Left lung (tissue), 10 donors: ENCODE measurements around the gene KIAA1614. TPM values are rescaled to one million over a fixed set of nuclear protein-coding genes. Genes with fewer than 3 reads are reported as not detected.

ENCODE experiments used
- ATAC-seq: fragments of 200-7000 bp; cut with Tn5 transposase; one replicate; pipeline ENCODE4 v1.9.1; 2020; ENCODE audit warnings: moderate library complexity
- DNase-seq, 4 donors: peaks; one replicate each; pipeline ENCODE4 v3.0.0-alpha.2; 2013 to 2020
- H3K27ac ChIP-seq, 2 donors: fragments of 200-600 bp; sonication (generic) in 1 of 2; one replicate each; pipeline versions ENCODE4 v1.5.0 to v1.8.0; 2020 to 2021
- H3K27me3 ChIP-seq, 2 donors: fragments of 200-600 bp; sonication (generic) in 1 of 2; one replicate each; pipeline versions ENCODE4 v1.5.0 to v1.8.0; 2020 to 2021
- H3K36me3 ChIP-seq, 2 donors: fragments of 200-600 bp; sonication (generic) in 1 of 2; one replicate each; pipeline versions ENCODE4 v1.5.0 to v1.8.0; 2020 to 2021
- H3K4me1 ChIP-seq, 2 donors: fragments of 200-600 bp; one replicate each; pipeline ENCODE4 v1.8.0; 2021
- H3K4me3 ChIP-seq, 2 donors: fragments of 200-600 bp; sonication (generic) in 1 of 2; one replicate each; pipeline versions ENCODE4 v1.5.0 to v1.8.0; 2020 to 2021; ENCODE audit warnings: mild to moderate bottlenecking in 1 of 2
- H3K9me3 ChIP-seq, 2 donors: fragments of 200-600 bp; sonication (generic) in 1 of 2; one replicate each; pipeline versions ENCODE4 v1.5.0 to v1.8.0; 2020 to 2021
- CTCF ChIP-seq, 2 donors: fragments of 200-600 bp; sonication (generic) in 1 of 2; IDR thresholded peaks; one replicate each; pipeline versions ENCODE4 v1.5.0 to v1.8.0; 2021; ENCODE audit warnings: antibody characterized with exemption in 2 of 2
- intact Hi-C, 2 donors: fragments of 100-400 bp; cut with DNase I; formaldehyde crosslinking; loops; one replicate each; pipeline versions ENCODE4 v1.11.2 to v1.14.2; 2022
- polyA plus RNA-seq, 6 donors: library from polyadenylated mRNA; unstranded; fragments of 120-200 nt; gene quantifications; one replicate each; pipeline ENCODE4 v1.2.1, GENCODE V29; 2013; ENCODE audit not compliant: insufficient read length in 6 of 6
- total RNA-seq, 2 donors: library from RNA; stranded (reverse); fragmentation: NEBNext Ultra II Directional; extraction: Animal tissue kit (Norgen Biotek cat#: 25700); gene quantifications; one replicate each; pipeline ENCODE4 v1.2.1, GENCODE V29; 2021
- donor health status: DM: no; HTN: yes; CAD: no.
- donor health status: DM: no; HTN: no; CAD: no.

KIAA1614 gene
- total and polyA plus RNA-seq, 8 donors = 3.6 to 13.4 (median 9.7) TPM

DNA sequence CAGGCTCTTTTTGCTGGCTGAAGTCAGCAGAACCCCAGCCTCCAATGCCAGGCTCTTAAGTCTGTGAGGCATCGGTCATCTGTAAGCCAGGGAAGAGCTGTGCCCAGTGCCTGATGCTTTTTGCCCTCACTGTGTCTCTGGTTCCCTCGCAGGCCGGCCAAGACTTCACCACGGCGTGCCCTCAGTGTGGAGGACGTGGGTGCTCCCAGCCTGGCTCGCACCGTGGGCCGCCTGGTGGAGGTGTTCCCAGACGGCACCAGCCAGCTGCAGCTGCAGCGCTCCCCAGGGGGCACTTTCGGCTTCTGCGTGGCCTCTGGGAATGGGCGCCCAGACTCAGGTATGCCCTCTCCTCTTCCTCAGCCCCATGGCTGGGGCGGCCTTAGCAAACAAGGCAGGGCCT, 32.5 kb downstream of the KIAA1614 start:
- intact Hi-C loops = no loop called here
- Histone ChIP-seq H3K27me3 (no peaks in the 10 kb centered on the region), H3K36me3 (peaks cover 0 to 26% of the 10 kb centered on the region in 2 donors), H3K27ac (no peak overlapping the region), H3K9me3 (peaks cover 0 to 10% of the 10 kb centered on the region in 2 donors), H3K4me3 (no peak overlapping the region), H3K4me1 (no peaks in the 10 kb centered on the region)
- ATAC-seq (no peak), DNase-seq (peak in 1 of 4 donors; percentile 75)
- TF ChIP-seq CTCF (IDR thresholded peaks at IDR 0.05) = no peak

GRCh38 chr1:180945551-180945950, 32.9 kb downstream of the KIAA1614 start:
- intact Hi-C loops = no loop called here
- DNase-seq (peak in 1 of 4 donors; percentile 53), ATAC-seq (no peak)
- Histone ChIP-seq H3K4me3 (no peak overlapping the region), H3K27ac (no peak overlapping the region), H3K36me3 (peaks cover 0 to 30% of the 10 kb centered on the region in 2 donors), H3K9me3 (peaks cover 0 to 10% of the 10 kb centered on the region in 2 donors), H3K27me3 (no peaks in the 10 kb centered on the region), H3K4me1 (no peaks in the 10 kb centered on the region)
- TF ChIP-seq CTCF (IDR thresholded peaks at IDR 0.05) = no peak

- intact Hi-C loops = no loop called here
- peaks cover 0 to 33% of the 10 kb centered on the region in 2 donors for H3K36me3 ChIP-seq
- no peak for ATAC-seq
Observed at GRCh38 chr1:180946056-180946455, 33.4 kb downstream of the KIAA1614 start.

GRCh38 chr1:180946541-180947498, 34.1 kb downstream of the KIAA1614 start:
- TF ChIP-seq CTCF (IDR thresholded peaks at IDR 0.05) = no peak
- intact Hi-C loops = no loop called here
- Histone ChIP-seq H3K9me3 (peaks cover 0 to 10% of the 10 kb centered on the region in 2 donors), H3K36me3 (peaks cover 0 to 33% of the 10 kb centered on the region in 2 donors), H3K4me3 (no peak overlapping the region), H3K27ac (no peak overlapping the region), H3K27me3 (no peaks in the 10 kb centered on the region), H3K4me1 (no peaks in the 10 kb centered on the region)
- no peak for DNase-seq
- no peak for ATAC-seq

More at GRCh38 chr1:180946056-180946455, 33.4 kb downstream of the KIAA1614 start:
- DNase-seq = no peak
- H3K9me3 ChIP-seq = peaks cover 0 to 10% of the 10 kb centered on the region in 2 donors
- TF ChIP-seq CTCF (IDR thresholded peaks at IDR 0.05) = no peak
- no peak overlapping the region for H3K4me3 ChIP-seq
- H3K27ac ChIP-seq = no peak overlapping the region
- no peaks in the 10 kb centered on the region for H3K27me3 ChIP-seq
- no peaks in the 10 kb centered on the region for H3K4me1 ChIP-seq

DNA sequence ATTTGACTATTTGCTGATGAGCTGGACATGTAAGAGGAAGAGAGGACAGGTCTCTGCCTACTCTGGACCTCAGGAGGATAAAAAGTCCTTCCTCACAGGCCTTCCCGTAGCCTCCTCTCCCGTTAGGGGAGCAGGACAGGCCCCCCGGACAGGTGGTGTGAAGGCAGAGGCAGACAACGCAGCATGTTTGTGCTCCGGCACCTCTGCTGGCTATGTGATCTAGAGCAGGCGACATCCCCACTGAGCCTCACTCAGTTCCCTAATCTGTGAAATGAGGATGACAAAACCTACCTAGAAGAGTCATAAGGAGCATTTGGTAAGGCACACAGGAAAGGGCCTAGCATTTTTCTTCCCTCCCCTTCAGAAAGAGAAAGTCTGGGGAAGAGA, 34.8 kb downstream of the KIAA1614 start:
- no peak for DNase-seq
- no peak for ATAC-seq
- intact Hi-C loops = no loop called here
- Histone ChIP-seq H3K4me3 (no peak overlapping the region), H3K36me3 (peaks cover 0 to 33% of the 10 kb centered on the region in 2 donors), H3K9me3 (peaks cover 0 to 10% of the 10 kb centered on the region in 2 donors), H3K4me1 (peaks cover 0 to 4% of the 10 kb centered on the region in 2 donors), H3K27me3 (no peaks in the 10 kb centered on the region), H3K27ac (no peak overlapping the region)
- TF ChIP-seq CTCF (IDR thresholded peaks at IDR 0.05) = no peak
